HG03039 (cell line): ENCODE data around the gene VCL.
A peak's percentile ranks its signal among the peaks of the same experiment; 100 is the strongest.

Source experiments
- ATAC-seq: cut with Tn5 transposase; IDR thresholded peaks from one replicate; pipeline ENCODE4 v1.9.1; 2021; ENCODE audit warnings: mild to moderate bottlenecking, moderate library complexity; ENCODE audit not compliant: unreplicated experiment

Gene VCL

GRCh38 chr10:74071157-74071556 is 73.2 kb downstream of the VCL start:
- ATAC-seq, result no peak

DNA sequence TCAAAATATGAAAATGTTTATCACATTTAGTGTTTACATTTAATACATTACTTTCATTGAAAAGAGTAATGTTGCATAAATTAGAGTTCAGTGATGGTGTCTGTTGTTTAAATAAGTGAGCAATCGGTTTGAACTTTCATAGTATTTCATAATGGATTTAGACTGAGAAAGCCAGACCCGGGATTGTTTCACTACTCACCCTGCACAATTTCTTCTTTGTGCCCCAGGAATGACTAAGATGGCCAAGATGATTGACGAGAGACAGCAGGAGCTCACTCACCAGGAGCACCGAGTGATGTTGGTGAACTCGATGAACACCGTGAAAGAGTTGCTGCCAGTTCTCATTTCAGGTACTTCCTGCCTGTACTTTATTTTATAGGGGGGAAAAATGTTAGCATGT is 74.6 kb downstream of the VCL start:
- no peak for ATAC-seq

DNA sequence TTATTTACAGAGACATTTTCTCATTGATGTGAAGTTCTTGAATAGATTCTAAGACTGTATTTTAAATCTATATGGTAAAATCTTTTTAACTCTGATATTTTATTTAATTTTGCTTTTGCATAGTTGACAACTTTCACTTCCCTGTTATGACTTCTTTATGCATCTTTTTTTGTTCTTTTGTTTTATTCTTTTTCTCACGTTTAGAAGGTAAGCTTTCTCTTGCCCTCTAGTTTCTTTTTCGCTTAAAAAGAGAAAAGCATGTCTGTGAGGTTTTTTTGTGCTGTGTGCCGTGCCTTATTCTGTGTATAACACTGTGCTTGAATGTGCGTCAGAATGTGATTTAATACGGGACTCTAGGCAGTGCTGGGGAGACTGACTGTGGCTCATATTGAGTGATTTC is 78.0 kb downstream of the VCL start:
- no peak for ATAC-seq

DNA sequence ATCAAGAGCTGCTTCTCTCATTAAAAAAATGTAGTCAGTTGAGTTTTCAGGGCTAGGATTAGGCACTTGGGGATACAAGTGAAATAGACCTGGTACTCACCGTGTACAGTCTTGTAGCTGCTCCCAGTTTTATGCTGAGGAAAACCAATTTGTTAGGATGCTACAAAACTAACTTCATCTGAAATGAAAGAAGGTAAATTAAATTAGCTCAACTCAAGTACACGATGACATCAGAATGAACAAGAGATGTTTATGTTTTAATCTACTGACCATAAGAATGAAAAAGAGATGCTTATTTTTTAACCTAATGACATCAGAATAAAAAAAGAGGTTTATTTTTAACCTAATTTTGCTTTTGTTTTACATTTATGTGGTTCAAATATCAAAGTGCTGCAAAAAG is 79.0 kb downstream of the VCL start:
- no peak for ATAC-seq

DNA sequence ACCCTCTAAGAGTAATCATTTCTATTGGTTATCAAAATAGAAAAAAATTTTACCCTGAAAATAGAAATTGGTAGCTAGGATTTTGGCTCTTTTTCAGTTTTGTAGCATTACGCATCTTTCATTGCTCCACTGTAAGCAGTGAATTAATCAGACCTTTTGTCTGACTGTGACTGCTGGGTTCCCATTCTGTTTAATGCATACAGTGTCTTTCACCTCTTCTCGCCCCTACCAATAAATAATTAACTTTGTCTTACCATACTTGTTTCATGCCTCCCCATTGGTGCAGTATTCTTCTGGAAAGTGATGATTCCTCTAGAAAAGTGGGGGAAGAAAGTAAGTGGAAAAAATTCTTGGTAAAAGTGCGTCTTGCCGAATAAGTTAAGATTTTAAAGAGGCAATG is 79.5 kb downstream of the VCL start:
- ATAC-seq, result no peak

- no peak for ATAC-seq
These were observed 80.1 kb downstream of the VCL start for GRCh38 chr10:74078037-74078436.

DNA sequence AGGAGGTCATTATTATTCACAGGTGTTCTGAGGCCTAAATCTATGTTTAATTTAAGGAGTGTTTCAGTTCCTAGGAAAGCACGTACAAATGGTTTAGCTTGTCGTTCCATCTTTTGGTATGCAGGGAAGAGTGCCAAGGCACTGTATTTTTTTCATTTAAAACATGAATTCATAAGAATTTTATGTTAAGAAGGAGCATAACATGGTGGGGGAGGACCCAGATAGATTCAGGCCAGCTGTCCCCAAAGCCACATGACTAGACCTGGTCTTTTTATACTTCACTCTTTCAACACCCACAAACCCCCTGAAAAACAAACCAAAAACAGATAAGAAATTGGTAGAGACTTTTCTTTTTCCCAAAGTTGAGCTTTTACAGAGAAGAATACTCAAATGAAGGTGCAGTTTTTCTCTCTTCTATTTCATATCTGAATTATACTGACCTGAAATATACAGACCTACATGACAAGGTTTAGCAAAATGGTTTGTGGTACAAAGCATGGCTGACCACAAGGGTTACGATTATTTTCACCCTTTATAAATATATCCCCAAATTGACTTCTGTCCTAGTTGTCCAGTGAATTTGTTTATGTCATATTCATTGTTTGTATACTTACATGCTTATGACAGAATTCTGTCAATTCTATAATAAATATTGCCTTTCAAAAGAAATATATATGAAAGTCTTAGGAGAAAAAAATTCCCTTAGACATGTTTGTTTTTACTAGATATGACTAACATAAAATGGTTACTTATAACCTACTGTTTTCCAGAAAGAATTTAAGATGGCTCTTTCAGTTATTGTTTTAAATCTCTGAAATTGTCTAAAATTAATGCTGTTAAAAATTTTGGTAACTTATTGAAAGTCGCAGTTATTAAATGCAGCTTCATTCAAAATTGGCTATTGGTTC is 81.4 kb downstream of the VCL start:
- no peak for ATAC-seq

DNA sequence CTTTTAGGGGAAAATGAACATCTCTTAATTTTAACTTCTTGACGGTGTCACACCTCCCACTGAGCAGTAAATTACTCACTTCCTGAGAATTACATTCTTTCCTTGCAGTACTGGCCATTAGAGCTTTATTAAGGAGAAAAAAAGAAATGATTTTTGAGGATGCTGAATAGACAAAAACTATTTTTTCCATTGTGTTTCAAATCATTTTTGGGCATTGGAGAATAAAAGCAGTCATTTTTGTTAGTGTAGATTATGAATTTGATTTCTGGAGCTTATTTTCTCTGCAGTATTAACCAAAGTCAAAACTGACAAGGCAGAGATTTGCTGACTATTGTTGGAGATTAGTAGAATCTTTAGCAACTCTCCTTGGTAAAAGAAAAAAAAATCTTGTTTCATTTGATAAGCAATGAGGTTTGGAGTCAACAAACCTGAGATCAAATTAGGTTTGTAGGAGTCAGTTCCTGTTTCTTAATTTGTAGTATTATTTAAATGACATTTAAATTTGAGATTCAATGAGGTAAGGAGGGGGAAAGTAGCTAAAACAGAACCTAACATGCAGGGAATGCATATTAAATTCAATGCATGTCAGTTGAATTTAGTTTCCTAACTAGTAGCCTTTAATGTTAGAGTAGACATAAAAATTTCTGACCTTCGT is 82.1 kb downstream of the VCL start:
- ATAC-seq, result no peak

DNA sequence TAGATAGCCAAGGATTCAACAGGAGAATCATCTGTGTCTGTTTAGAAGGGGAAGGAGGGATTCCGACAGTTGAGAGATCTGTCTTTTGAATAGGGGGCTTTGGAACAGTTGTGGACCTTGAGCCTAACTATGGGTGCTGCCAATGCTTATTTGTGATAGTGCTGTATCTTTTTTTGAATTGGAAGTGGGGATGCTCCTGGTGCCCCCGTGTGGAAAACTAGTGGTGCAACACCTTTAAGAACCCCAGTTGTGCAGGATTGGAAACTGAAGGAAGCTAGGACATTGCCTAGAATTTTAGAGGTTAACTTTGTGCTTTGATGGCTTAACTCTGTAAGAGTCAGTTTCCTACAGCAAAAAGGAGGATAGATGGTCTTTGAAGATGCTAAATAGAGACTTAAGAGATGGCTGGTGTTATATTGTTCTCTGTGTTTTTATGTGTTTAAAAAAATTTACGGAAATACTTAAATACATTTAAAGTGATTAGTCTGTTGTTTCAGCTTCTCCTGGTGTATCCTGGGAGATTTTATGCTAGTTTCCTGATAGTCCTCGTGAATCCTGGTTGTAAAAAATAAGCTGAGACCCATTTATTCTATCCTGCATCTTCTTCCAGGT is 83.4 kb downstream of the VCL start:
- ATAC-seq, result no peak

DNA sequence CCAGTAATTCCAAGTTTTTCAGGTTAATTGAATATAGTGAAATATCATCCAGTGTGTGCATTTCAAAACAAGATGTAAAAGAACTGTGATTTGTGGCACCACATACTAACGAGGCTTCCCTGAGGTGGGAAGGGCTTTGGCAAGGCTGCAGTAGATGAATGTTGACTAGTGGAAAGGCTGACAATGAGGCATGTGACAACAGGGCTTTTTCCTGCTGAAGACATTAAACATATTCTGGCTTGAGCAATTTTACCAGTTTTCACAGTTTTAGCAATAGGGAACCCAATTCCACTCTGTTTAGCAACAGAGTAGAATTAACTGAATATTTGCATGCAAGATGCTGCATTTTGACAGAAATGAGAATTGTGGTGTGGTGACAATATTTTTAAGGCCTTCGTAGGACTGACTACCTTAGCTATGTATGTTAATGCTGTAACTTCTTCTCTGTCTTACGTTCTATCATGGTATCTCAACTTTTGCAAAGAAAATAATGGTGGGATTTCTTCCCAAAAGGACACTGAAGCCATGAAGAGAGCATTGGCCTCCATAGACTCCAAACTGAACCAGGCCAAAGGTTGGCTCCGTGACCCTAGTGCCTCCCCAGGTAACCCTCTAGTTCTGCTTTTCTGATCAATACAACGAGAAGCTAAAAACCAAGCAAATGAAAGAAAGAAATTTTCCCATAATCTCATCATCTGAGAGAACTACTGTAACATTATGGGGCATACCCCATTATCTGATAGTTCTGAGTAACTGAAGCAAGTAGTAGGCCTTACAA is 84.2 kb downstream of the VCL start:
- ATAC-seq, result no peak

GRCh38 chr10:74083304-74083703 is 85.4 kb downstream of the VCL start:
- ATAC-seq, result no peak

DNA sequence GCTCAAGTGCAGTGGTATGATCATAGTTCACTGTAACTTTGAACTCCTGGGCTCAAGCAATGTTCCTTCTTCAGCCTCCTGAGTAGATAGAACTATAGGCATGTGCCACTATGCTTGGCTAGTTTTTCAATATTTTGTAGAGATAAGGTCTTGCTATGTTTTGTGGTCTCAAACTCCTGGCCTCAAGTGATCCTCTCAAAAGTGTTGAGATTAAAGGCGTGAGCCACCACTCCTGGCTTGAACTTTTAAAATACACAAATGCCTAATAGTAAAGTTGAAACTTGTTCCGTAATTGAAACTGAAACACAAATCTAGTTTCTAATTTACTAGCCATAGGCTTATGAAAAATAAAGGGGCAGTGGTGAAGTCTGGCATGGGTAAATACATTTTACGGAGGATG is 87.0 kb downstream of the VCL start:
- peak; percentile 58 for ATAC-seq

DNA sequence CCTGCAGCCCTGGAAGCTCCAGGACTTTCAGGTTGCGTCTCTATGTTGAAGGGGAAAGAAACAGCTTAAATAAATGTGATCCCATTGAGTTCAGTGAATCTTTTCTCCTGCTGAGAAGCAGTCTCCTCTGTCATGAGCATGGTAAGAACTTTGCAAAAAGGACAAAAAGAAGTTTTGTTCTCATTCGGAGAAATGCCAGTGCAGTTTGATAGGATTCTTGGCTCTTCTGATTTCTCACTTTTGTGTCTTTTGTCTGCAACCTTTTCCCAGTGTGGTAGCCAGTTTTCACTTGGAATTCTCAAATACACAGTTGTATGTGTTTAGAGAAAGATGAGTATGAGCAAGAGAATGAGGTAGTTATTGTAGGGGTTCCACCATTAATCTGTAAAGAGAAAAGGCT is 88.4 kb downstream of the VCL start:
- no peak for ATAC-seq

DNA sequence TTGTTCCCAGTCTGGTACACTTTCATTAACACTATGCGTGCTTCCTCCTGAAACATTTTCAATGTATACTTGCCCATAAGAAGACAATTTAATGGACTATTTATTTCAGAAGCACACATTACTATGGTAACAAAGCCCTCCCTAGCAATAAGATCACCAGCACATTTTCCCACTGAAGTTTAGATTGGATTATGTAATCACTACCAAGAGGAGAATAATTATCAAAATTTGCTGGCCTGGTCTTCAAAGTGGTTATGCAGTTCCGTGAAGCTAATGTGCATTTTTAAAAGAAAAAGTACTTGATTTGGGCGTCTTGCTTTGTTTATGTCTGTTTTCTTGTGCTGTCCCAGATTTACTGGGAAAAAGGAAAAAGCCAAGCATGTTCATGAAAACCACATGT is 90.8 kb downstream of the VCL start:
- no peak for ATAC-seq

- ATAC-seq, result no peak
These were observed 94.5 kb downstream of the VCL start for GRCh38 chr10:74092372-74092771.

DNA sequence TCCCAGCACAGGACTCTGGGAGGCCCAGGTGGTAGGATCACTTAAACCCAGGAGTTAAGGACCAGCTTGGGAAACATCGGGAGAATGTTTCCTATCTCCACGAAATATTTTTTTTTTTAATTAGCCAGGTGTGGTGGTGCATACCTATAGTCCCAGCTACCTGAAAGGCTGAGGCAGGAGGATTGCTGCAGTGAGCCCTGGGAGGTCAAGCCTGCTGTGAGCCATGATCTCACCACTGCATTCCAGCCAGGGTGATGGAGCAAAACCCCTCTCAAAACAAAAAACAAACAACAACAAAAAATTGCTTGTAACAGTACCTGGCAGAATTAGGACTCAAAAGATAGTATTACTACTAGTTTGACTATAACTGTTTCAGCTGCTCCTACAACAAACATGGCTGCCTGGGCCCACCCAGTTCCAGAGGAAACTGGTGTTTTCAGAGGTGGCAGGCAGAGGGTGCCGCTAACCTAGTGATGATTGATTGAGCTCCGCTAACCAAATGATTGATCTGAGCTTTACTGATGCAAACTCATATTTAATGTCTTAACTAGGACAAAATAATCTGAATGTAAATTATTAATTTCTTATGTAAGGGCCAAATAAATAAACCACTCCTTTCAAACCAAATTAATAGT is 95.7 kb downstream of the VCL start:
- no peak for ATAC-seq

GRCh38 chr10:74094231-74094630 is 96.3 kb downstream of the VCL start:
- ATAC-seq, result no peak

DNA sequence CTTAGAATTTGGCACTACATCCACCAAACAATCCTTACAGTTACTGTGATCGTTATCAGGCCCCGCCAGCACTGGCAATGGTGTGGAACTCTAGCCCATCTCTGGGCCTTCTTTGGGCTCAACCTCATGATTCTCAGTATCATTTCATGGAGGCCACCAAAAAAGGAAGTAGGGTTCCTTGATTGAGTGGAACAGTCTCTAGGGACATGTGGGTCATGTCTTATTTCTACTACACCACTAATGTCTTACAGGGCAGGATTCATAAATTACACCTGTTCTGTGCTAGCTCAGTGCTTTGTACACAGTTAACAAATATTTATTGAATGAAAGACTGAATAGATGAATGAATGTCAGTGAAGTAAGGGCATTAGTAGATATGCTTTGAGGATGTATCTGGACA is 98.9 kb downstream of the VCL start:
- no peak for ATAC-seq

DNA sequence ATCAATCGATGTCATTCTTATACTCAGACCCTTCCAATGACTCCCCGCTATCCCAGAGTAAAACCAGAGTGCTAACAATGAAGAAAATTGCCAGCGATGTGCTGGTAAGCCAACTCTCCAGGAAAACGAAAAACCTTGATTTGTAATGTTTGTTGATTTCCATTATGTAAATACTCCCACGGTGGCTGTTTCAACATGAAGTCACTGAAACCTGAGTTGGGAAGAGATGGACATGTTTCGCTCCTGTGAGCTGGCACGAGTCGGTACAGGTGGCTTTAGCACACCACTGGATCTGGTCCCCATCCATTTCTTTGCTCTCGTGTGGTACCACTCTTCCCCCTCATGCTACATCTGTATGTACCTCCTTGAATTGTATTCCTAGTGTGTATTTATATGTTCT is 99.9 kb downstream of the VCL start:
- no peak for ATAC-seq

- ATAC-seq, result no peak
These were observed 101.5 kb downstream of the VCL start for GRCh38 chr10:74099420-74099819.

GRCh38 chr10:74099836-74100235 is 101.9 kb downstream of the VCL start:
- no peak for ATAC-seq
